Activated T-cell treated with anti-CD3 and anti-CD28 coated beads for 48 hours (primary cell): Measurements from ENCODE around the gene FLNC.
A peak's percentile ranks its signal among the peaks of the same experiment; 100 is the strongest.

Experiments used
- DNase-seq: peaks from one replicate; pipeline ENCODE4 v3.0.0-alpha.2; 2020; ENCODE audit warnings: low read depth

Gene FLNC

DNA sequence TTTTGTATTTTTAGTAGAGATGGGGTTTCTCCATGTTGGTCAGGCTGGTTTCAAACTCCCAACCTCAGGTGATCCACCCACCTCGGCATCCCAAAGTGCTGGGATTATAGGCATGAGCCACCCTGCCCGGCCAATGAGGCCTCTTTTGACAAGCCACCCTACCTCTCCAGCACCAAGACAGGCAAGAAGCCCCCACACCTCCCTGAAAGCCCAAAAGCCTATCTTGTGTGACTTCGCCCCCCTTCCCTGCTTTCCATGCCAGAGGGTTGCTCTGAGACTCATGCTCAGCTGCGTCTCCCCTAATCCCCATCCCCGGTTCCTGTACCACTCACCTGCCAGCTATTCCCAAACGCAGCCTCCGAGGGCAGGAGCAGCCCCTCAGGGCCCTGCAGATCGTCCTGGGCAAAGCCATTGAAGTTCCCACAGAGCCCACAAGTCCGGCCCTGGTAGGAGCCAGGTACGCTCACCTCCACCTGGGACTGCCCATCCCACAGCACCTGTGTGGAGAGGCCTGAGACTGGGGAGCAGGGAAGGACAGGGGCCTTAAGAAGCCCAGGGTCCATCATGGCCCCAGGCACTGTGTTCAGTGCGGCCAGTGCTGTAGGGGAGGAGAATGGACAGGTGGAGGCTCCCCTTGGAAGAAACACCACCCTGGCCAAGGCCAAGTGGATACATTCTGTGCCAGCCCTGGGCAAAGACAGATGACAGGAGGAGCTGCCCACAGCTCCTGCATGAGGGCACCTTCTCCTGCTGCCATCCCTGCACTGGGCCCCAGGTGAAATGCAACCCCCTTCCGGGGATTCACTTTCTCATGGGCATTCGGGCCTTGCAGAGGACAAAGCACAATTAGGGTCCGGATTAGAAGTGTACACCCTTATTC lies 48.3 kb downstream of the FLNC start:
- no peak for DNase-seq

GRCh38 chr7:128879461-128879938 lies 49.3 kb downstream of the FLNC start:
- no peak for DNase-seq

DNA sequence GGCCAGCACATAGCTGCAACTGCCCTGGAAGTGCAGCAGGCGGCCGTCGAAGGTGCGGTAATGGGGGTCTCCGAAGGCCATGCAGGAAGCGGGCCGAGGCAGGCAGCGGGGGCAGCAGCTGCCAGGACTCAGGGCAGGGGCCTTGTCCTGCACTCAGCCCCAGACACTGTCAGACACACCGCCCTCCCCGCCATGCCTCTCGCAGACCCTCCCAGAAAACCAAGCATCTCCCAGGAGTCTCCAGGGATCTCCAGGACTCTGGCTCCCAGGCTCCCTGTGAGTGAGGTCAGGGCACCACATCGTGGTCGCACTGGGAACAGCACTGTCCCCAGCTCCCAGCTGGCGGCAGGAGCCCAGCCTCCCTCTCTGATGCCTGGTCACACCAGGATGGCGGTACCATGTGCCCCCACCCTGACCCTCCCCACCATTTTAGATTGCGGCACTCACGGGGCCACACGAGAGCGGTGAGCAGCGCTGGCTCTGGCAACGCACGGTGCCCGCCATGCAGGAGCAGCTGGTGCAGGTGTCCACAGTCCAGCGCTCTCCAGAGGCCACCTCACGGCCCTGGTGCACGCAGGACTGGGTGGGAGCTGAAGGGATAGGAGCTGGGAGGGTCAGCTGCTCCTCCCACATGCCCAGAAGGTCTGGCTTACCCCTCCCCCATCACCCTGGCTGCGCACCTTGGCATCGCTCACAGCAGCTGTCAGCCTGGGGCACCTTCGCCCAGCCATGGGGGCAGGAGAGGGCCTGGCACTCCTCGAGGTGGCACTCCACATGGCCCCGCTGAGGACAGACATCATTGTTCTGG lies 49.9 kb downstream of the FLNC start:
- peak; percentile 16 for DNase-seq

GRCh38 chr7:128880791-128881457 lies 50.7 kb downstream of the FLNC start:
- DNase-seq = no peak

DNA sequence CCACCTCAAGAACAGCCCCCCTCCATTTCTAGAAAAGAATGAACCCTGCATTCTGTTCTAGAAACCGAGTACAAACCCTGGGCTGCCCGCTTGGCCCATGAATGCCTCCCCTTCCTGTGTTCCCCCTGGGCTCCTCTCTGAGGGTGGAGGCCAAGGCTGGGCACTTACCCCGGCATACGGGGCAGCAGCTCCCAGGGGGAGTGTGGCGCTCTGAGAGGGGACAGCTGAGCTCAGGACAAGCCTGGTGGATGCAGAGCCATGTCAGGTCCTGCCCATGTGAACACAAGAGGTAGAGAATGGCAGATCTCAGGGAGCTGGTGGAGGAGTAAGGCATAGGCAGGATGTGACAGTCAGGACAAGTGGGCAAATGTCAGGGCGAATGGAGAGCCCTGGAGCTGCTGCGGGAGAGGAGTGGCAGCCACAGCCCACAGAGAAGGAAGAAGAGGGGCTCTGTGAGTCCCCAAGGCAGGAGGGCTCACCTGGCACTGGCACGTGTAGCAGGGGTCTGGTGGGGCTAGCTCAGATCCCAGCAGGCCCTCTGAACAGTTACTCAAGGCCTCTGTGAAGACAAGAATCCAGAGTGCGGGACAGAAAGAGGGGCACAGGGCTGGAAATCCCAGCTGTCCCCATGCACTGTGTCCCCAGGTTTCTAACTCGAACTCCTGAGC lies 51.4 kb downstream of the FLNC start:
- no peak for DNase-seq

DNA sequence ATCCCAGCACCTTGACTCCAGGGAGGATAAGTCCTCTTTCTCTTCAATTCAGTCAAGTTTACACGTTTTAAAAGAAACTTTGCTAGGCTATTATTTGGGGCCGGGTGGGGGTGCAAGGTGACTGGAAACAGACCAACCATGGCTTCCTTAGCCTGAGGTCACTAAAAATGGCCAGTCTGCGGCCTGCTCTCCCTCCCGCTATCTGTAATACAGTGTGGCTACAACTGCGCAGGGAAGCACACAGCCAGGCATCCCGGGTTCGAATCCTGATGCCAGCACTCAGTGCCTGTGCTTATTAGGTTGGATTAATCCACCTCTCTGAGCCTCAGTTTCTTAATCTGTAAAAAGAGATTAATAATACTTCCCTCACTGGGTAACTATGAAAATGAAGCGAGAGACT lies 51.9 kb downstream of the FLNC start:
- DNase-seq = no peak

GRCh38 chr7:128883622-128884448 lies 53.6 kb downstream of the FLNC start:
- DNase-seq = peak; percentile 78

DNA sequence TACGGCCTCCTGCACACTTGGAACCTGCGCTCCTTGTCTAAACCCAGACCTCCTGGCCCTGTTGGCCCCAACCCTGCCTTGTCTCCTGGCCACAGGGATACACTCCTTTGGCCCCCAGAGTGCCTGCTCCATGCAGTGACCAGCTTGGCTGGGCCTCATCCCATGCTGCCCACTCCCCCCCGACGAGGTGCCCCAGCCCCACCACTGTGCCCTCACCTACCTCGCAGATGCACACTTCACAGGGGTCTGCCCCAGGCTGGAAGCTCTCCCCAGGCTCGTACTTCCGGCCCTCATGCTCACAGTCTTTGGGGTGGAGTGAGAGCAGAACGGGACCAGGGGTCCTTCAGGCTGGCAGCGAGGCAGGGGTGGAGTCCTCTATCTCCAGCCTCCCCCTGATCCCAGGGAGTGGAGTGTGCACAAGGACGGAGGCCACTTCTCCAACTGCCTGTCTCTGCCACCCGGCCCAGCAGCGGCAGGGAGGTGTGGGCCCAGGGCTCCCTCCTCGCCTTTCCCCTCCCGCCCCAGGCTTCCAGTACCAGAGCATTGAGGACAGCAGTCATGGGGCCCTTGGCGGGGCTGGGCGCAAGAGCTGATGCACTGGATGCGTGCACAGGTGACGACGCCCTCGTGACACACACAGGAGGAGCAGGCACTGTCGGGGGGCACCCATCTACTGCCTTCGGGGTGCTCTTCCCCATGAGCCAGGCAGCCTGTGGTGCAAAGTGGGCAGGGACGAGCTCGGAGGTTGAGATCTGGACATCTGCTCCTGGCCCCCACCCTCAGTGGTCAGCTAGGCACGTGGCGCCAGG lies 54.6 kb downstream of the FLNC start:
- no peak for DNase-seq

GRCh38 chr7:128885370-128886187 lies 55.4 kb downstream of the FLNC start:
- no peak for DNase-seq

- no peak for DNase-seq
Observed at GRCh38 chr7:128886391-128887168, 56.4 kb downstream of the FLNC start.

GRCh38 chr7:128887169-128888038 lies 57.2 kb downstream of the FLNC start:
- DNase-seq = no peak

GRCh38 chr7:128888039-128888755 lies 58.0 kb downstream of the FLNC start:
- no peak for DNase-seq

- DNase-seq = no peak
Observed at GRCh38 chr7:128888756-128889095, 58.5 kb downstream of the FLNC start.

DNA sequence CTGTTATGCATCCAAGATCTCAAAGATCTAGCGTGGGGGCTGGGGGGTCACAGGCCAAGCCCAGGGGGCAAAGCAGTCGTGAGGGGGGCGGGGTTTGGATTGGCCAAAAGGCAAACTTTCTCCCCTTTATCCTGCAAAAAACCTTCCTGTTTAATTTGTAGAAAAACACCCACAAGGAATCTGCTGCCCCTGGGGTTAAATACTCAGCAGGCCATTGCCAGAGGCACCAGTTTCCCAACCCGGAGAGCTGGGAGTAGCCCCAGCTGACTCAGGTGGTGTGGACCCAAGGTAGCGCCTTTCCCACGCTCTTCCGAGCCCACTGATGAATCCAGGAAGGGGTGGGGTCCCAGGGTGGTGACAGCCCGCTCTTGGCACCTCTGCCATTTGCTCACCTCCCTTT lies 58.9 kb downstream of the FLNC start:
- no peak for DNase-seq

- DNase-seq = no peak
Observed at GRCh38 chr7:128890306-128891109, 60.3 kb downstream of the FLNC start.
